K562 (cell line): Measurements from ENCODE around the gene TAS1R3. TPM values are rescaled to one million over a fixed set of nuclear protein-coding genes. Genes with fewer than 3 reads are reported as not detected.

Experiments used
- EHMT2 ChIP-seq: fragments of 450-650 bp; IDR thresholded peaks from 2 replicates; pipeline ENCODE4 v1.6.1; 2018; ENCODE audit warnings: antibody characterized with exemption
- ETS1 ChIP-seq: conservative IDR thresholded peaks from 2 replicates; pipeline ENCODE4 v1.6.1; 2011; ENCODE audit warnings: low read depth, mild to moderate bottlenecking, low read length; ENCODE audit not compliant: control insufficient read depth
- EZH2 ChIP-seq: IDR thresholded peaks from 2 replicates; pipeline ENCODE4 v1.6.1; 2012; ENCODE audit warnings: low read depth, mild to moderate bottlenecking, inconsistent platforms, low read length, borderline replicate concordance
- ID3 ChIP-seq, 2 experiments: fragments of 250-450 bp in 1 of 2; fragments of 450-650 bp in 1 of 2; sonication (Bioruptor Pico) in 1 of 2; IDR thresholded peaks; 2 replicates each; pipeline versions ENCODE4 v1.6.1 to v1.8.0; 2016 to 2021; ENCODE audit warnings: mild to moderate bottlenecking in 2 of 2, moderate library complexity in 2 of 2, missing compliant biosample characterization in 1 of 2, missing genetic modification characterization in 1 of 2
- KDM4B ChIP-seq, 2 experiments: fragments of 450-650 bp in 1 of 2; sonication (generic) in 1 of 2; IDR thresholded peaks; 2 replicates each; pipeline ENCODE4 v1.6.1; 2016 to 2017; ENCODE audit warnings: borderline replicate concordance in 2 of 2, antibody characterized with exemption in 1 of 2, low read depth in 1 of 2, mild to moderate bottlenecking in 1 of 2
- MECOM ChIP-seq: fragments of 250-450 bp; sonication (Bioruptor Pico); IDR thresholded peaks from 2 replicates; pipeline ENCODE4 v1.8.0; 2022; ENCODE audit warnings: inconsistent platforms
- NONO ChIP-seq, 2 experiments: fragments of 200-400 bp in 1 of 2; fragments of 450-650 bp in 1 of 2; formaldehyde crosslinking in 1 of 2; IDR thresholded peaks; 2 replicates each; pipeline ENCODE4 v1.6.1; 2017; ENCODE audit warnings: low read depth in 2 of 2, mild to moderate bottlenecking in 2 of 2, moderate library complexity in 2 of 2, low read length in 1 of 2
- PRDM10 ChIP-seq: fragments of 450-650 bp; IDR thresholded peaks from 2 replicates; pipeline ENCODE4 v1.6.1; 2018; ENCODE audit not compliant: partially characterized antibody
- SAP30 ChIP-seq: fragments of 200-600 bp; sonication (generic); IDR thresholded peaks from 2 replicates; pipeline ENCODE4 v1.6.1; 2012; ENCODE audit warnings: borderline replicate concordance, low read depth, mild to moderate bottlenecking, moderate library complexity, low read length, control low read depth, inconsistent platforms; ENCODE audit not compliant: insufficient read depth, poor library complexity, severe bottlenecking
- SFPQ ChIP-seq: fragments of 200-400 bp; formaldehyde crosslinking; IDR thresholded peaks from 2 replicates; pipeline ENCODE4 v1.6.1; 2017; ENCODE audit warnings: mild to moderate bottlenecking, low read depth, low read length, moderate library complexity
- SLC30A9 ChIP-seq: fragments of 250-450 bp; sonication (Bioruptor Pico); IDR thresholded peaks from 2 replicates; pipeline ENCODE4 v1.8.0; 2022; ENCODE audit warnings: mild to moderate bottlenecking, moderate library complexity
- SRF ChIP-seq, 2 experiments: fragments of 250-450, 450-650 bp in 1 of 2; sonication (Bioruptor Pico) in 1 of 2; sonication (generic) in 1 of 2; formaldehyde crosslinking; IDR thresholded peaks; 2 replicates each; pipeline versions ENCODE4 v1.5.0 to v1.5.1; 2020 to 2022; ENCODE audit warnings: mild to moderate bottlenecking in 1 of 2, missing genetic modification reagents in 1 of 2
- TCF7 ChIP-seq: sonication (generic); IDR thresholded peaks from 2 replicates; pipeline ENCODE4 v1.6.1; 2016; ENCODE audit warnings: antibody characterized with exemption, borderline replicate concordance
- ZBTB33 ChIP-seq: sonication (generic); formaldehyde crosslinking; IDR thresholded peaks from 2 replicates; pipeline ENCODE4 v1.8.1; 2023; ENCODE audit warnings: mild to moderate bottlenecking, missing genetic modification reagents
- ZNF184 ChIP-seq: sonication (generic); formaldehyde crosslinking; IDR thresholded peaks from 2 replicates; pipeline ENCODE4 v1.5.0; 2020; ENCODE audit warnings: missing genetic modification reagents
- ZNF696 ChIP-seq: fragments of 250-450 bp; sonication (Bioruptor Pico); conservative IDR thresholded peaks from 2 replicates; pipeline ENCODE4 v1.4.0; 2020; ENCODE audit warnings: mild to moderate bottlenecking, moderate library complexity
- ZNF778 ChIP-seq: fragments of 450-650 bp; formaldehyde crosslinking; IDR thresholded peaks from 2 replicates; pipeline ENCODE4 v1.4.0; 2020; ENCODE audit warnings: mild to moderate bottlenecking, moderate library complexity
- polyA plus RNA-seq, 8 experiments: library from polyadenylated mRNA; depleted of rRNA in 4 of 8; stranded (reverse) in 5 of 8; unstranded in 3 of 8; fragments of >200 nt; fragmentation: Nextera tagmentation in 2 of 8; fragmentation: Illumina TruSeq in 1 of 8; extraction: Ambion mirVana in 2 of 8; extraction: Trizol in 1 of 8; gene quantifications; 2 replicates each; pipeline versions ENCODE4 v1.2.1 to v1.2.3, GENCODE V29; 2011 to 2014; ENCODE audit warnings: inconsistent platforms in 1 of 8, missing spikeins in 1 of 8
- total RNA-seq, 7 experiments: library from RNA; depleted of rRNA in 6 of 7; stranded (reverse); fragments of >200 nt in 6 of 7; fragmentation: Illumina TruSeq in 2 of 7; extraction: Trizol in 2 of 7; gene quantifications; 2 replicates each; pipeline versions ENCODE4 v1.2.1 to v1.2.3, GENCODE V29; 2011 to 2021; ENCODE audit warnings: low replicate concordance in 1 of 7

Gene TAS1R3
- total and polyA plus RNA-seq, 9 of the 15 experiments (the other 6 are each of a cell fraction or from before 2014, with no cell fraction given), result 0.07 to 0.13 TPM; not detected in 7

GRCh38 chr1:1334835-1335234 is 3.8 kb downstream of the TAS1R3 start (continued):
- no peak for TF ChIP-seq PRDM10
- no peak for TF ChIP-seq ZNF696
- TF ChIP-seq EHMT2, result peak; percentile 98
- no peak for TF ChIP-seq NONO (IDR thresholded peaks at IDR 0.05; ENCODE audit: low read depth in 2 of 2, low read length in 1 of 2)
- no peak for TF ChIP-seq TCF7
- peak; percentile 74 for TF ChIP-seq ETS1
- peak in 1 of 2 experiments; percentile 71; a peak in 2 of 4 replicates for TF ChIP-seq SRF (CRISPR knock-in tag; IDR thresholded peaks at IDR 0.05)
- TF ChIP-seq MECOM (CRISPR knock-in tag), result no peak
- TF ChIP-seq SLC30A9 (CRISPR knock-in tag), result no peak
- no peak for TF ChIP-seq SAP30
- peak; percentile 21; the same call in 1 of the 2 replicates for TF ChIP-seq ZBTB33
- no peak for TF ChIP-seq ID3 (CRISPR knock-in tag; IDR thresholded peaks at IDR 0.05)
- TF ChIP-seq ID3 (tag; IDR thresholded peaks at IDR 0.05), result 0 out of 2 replicates have a peak, but pooled peaks have one; percentile 30
- TF ChIP-seq ZNF184 (CRISPR knock-in tag), result 0 out of 2 replicates have a peak, but pooled peaks have one; percentile 16
- no peak for TF ChIP-seq EZH2
- TF ChIP-seq ZNF778, result no peak
- no peak for TF ChIP-seq KDM4B (IDR thresholded peaks at IDR 0.05; ENCODE audit: borderline replicate concordance in 2 of 2, low read depth in 1 of 2)
- TF ChIP-seq SFPQ, result no peak
